Skeletal muscle tissue (tissue), 4 donors: ENCODE results near the gene GLO1. TPM values are rescaled to one million over a fixed set of nuclear protein-coding genes. Genes with fewer than 3 reads are reported as not detected.

Experiments used
- H3K27ac ChIP-seq: one replicate; pipeline ENCODE4 v1.7.0; 2013; ENCODE audit warnings: mild to moderate bottlenecking, low read depth, low read length, inconsistent platforms
- H3K27me3 ChIP-seq, 3 donors: one replicate each; pipeline ENCODE4 v1.7.0; 2013; ENCODE audit warnings: low read length in 3 of 3; ENCODE audit not compliant: control insufficient read depth in 3 of 3, insufficient read depth in 3 of 3
- H3K36me3 ChIP-seq, 3 donors: one replicate each; pipeline ENCODE4 v1.7.0; 2013; ENCODE audit warnings: low read length in 3 of 3; ENCODE audit not compliant: control insufficient read depth in 3 of 3, insufficient read depth in 3 of 3
- H3K4me1 ChIP-seq, 3 donors: one replicate each; pipeline ENCODE4 v1.7.0; 2013; ENCODE audit warnings: low read length in 3 of 3, mild to moderate bottlenecking in 3 of 3; ENCODE audit not compliant: control insufficient read depth in 3 of 3, insufficient read depth in 3 of 3
- H3K4me3 ChIP-seq, 3 donors: one replicate each; pipeline ENCODE4 v1.7.0; 2013; ENCODE audit warnings: low read length in 3 of 3
- H3K9ac ChIP-seq, 3 donors: one replicate each; pipeline ENCODE4 v1.7.0; 2013; ENCODE audit warnings: low read length in 3 of 3, mild to moderate bottlenecking in 3 of 3, moderate library complexity in 2 of 3, low read depth in 1 of 3
- H3K9me3 ChIP-seq, 3 donors: one replicate each; pipeline ENCODE4 v1.7.0; 2013; ENCODE audit warnings: low read length in 3 of 3; ENCODE audit not compliant: control insufficient read depth in 3 of 3
- total RNA-seq: library from RNA; depleted of rRNA; stranded (reverse); fragments of >200 nt; gene quantifications from one replicate; pipeline ENCODE4 v1.2.3, GENCODE V29; 2014
- donor health status: Osteomylitis.

The GLO1 gene
- total RNA-seq, 1 donor from 2014 or later = 95.0 TPM

DNA sequence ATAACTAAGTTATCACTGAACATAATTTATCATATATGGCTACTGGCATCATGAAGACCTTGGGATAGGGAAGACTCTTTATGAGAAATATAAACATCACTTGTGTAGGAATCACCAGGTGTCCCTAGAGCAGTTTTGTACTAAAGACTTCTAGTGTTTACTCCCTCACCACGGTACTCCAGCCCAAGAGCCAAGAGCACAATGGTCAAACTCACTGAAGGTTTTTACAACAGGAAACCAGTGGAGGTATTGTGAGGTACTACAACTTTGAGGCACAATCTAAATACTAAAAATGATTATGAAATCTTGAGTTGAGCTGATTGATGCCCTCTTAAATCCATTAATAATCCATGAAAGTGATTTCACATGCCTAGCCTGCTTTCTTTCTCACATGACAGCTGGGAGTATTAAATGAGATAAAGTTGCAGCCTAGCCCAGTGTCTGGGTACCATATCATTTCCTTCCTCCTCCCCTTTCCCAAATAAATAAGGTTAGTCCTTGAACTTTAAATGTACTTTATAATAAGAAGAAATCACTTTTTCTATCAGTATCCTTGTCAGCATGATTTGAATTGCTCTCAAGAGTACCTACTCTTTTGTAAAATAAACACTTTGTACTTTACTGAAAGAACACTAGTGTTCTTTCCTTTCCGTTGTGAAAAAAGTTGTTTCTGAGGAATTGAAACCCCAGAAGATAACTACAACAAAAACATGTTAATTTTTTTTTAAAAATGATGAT is 26.5 kb downstream of the GLO1 start:
- no peak overlapping the region for H3K27ac ChIP-seq

GRCh38 chr6:38673397-38674165 is 29.4 kb downstream of the GLO1 start:
- Histone ChIP-seq H3K27ac (no peak overlapping the region), H3K36me3 (peaks cover 5 to 12% (median 9%) of the 10 kb centered on the region in 3 donors), H3K4me1 (peaks cover 0 to 2% (median 0%) of the 10 kb centered on the region in 3 donors), H3K27me3 (no peaks in the 10 kb centered on the region), H3K4me3 (no peak overlapping the region), H3K9ac (no peak overlapping the region), H3K9me3 (no peaks in the 10 kb centered on the region)

More for the DNA sequence above, 26.5 kb downstream of the GLO1 start:
- Histone ChIP-seq H3K9me3 (no peaks in the 10 kb centered on the region), H3K4me3 (no peak overlapping the region), H3K4me1 (peaks cover 0 to 2% (median 0%) of the 10 kb centered on the region in 3 donors), H3K36me3 (peaks cover 5 to 16% (median 15%) of the 10 kb centered on the region in 3 donors), H3K27me3 (no peaks in the 10 kb centered on the region), H3K9ac (no peak overlapping the region)

DNA sequence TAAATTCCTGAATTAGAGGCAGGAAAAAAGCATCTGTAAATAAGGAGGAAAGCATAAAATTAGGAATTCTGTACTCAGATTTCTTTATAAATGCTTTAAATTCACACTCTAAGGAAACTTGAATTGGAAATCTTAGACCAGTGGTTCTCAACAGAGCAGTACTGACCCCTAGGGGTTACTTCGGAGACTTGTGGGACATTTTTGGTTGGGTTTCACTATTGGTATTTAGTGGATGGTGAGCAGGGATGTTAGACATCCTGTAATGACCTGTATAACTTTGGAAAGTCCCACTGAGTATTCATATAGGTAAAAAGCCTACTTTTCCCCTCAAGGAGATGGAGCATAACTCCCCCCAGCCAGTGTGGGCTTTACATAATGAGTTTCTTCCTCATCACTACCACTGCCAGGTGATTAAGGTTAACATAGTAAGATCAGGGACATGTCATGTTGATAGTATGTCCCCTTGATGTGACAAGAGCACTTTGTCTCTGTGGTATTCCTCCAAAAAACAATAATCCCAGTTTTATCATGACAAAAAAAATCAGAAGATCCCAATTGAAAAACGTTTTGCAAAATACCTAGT is 31.0 kb downstream of the GLO1 start:
- Histone ChIP-seq H3K9ac (no peak overlapping the region), H3K9me3 (no peaks in the 10 kb centered on the region), H3K27me3 (no peaks in the 10 kb centered on the region), H3K4me3 (no peak overlapping the region), H3K36me3 (peaks cover 4 to 10% (median 4%) of the 10 kb centered on the region in 3 donors), H3K27ac (no peak overlapping the region), H3K4me1 (peaks cover 0 to 2% (median 0%) of the 10 kb centered on the region in 3 donors)

DNA sequence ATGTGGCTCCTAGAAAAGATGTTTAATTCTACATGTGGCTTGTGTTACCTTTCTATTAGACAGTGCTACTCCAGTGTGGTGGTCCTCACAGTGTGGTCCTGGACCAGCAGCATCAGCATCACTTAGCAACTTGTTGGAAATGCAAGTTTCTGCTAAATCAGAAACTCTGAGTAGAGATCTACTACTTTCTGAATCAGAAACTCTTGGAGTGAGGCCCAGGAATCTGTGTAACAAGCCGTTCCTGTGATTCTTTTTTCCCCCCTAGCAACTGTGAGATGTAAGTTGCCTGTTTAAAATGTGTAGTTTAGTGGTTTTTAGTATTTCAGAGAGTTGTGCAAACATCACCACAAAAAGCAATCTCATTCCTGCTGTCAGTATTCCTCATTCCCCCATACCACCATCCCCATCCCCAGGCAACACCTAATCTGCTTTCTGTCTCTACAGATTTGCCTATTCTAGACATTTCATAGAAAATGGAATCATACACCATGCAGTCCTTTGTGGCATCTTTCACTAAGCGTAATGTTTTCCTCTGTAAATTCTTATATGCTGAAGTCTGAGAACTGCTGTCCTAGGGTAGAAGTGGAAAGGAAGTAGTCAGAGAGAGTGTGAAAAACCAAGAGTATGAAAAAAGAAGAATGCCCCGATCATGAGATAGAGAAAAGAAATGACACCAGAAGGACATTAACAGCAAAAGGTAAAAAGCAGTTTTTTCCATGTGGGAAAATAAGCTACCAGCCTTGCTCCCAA is 44.4 kb downstream of the GLO1 start:
- H3K4me3 ChIP-seq = no peak overlapping the region
- H3K9ac ChIP-seq = no peak overlapping the region
- no peak overlapping the region for H3K27ac ChIP-seq
- H3K36me3 ChIP-seq = peaks cover 0 to 3% (median 2%) of the 10 kb centered on the region in 3 donors
- no peaks in the 10 kb centered on the region for H3K9me3 ChIP-seq
- H3K27me3 ChIP-seq = no peaks in the 10 kb centered on the region
- H3K4me1 ChIP-seq = peaks cover 0 to 3% (median 0%) of the 10 kb centered on the region in 3 donors

GRCh38 chr6:38656896-38657295 is 46.0 kb downstream of the GLO1 start:
- Histone ChIP-seq H3K27me3 (no peaks in the 10 kb centered on the region), H3K36me3 (peaks cover 0 to 3% (median 0%) of the 10 kb centered on the region in 3 donors), H3K27ac (no peak overlapping the region), H3K4me1 (peaks cover 0 to 3% (median 0%) of the 10 kb centered on the region in 3 donors), H3K9ac (no peak overlapping the region), H3K9me3 (no peaks in the 10 kb centered on the region), H3K4me3 (no peak overlapping the region)

DNA sequence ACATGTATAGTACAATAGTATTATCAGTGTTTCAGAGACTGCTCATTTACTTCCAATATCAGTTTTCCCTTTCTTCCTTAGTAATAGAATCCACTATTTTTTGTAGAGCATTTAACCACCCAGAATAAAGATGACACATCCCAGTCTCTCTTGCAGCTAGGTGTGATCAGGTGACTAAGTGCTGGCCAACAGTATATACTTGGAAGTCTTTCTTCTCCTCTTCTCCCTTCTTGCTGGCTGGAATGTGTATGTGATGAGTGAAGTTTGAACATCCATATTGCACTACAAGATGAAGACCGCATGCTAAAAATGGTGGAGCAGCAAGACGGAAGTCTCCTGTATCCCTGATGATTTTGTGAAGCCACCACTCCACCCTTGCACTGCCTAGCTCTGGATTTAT is 48.7 kb downstream of the GLO1 start:
- Histone ChIP-seq H3K36me3 (peaks cover 0 to 3% (median 0%) of the 10 kb centered on the region in 3 donors), H3K27ac (no peak overlapping the region), H3K27me3 (no peaks in the 10 kb centered on the region), H3K9ac (no peak overlapping the region), H3K4me1 (peaks cover 0 to 3% (median 0%) of the 10 kb centered on the region in 3 donors), H3K4me3 (no peak overlapping the region), H3K9me3 (no peaks in the 10 kb centered on the region)

GRCh38 chr6:38651121-38651784 is 51.7 kb downstream of the GLO1 start:
- no peaks in the 10 kb centered on the region for H3K27me3 ChIP-seq
- H3K9ac ChIP-seq = no peak overlapping the region
- peaks cover 0 to 3% (median 0%) of the 10 kb centered on the region in 3 donors for H3K4me1 ChIP-seq
- no peaks in the 10 kb centered on the region for H3K36me3 ChIP-seq
- H3K9me3 ChIP-seq = no peaks in the 10 kb centered on the region
- no peak overlapping the region for H3K27ac ChIP-seq
- no peak overlapping the region for H3K4me3 ChIP-seq

DNA sequence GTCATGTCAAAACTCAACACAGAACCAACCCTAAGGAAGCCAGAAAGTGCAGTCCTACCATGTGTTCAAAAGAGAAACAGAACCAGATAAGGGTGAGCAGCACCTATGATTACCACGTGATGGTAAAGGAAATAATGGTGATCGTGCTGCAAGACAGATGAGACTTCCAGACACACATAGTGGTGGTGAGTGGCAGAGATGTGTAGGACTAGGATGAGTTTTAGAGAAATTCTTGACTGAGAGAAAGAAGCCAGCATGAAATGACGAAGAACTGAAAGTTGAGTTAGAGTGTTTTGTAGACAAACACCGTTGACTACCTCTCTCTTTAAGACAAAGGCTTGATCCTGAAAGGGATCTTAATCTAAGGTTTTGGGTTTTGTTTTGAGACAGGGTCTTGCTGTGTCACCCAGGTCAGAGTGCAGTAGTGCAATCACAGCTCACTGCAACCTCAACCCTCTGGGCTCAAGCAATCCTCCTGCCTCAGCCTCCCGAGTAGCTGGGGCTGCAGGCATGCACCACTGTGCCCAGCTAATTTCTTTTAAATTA is 52.7 kb downstream of the GLO1 start:
- Histone ChIP-seq H3K4me3 (no peak overlapping the region), H3K27ac (no peak overlapping the region), H3K27me3 (no peaks in the 10 kb centered on the region), H3K4me1 (peaks cover 0 to 3% (median 0%) of the 10 kb centered on the region in 3 donors), H3K9ac (no peak overlapping the region), H3K36me3 (no peaks in the 10 kb centered on the region), H3K9me3 (no peaks in the 10 kb centered on the region)

DNA sequence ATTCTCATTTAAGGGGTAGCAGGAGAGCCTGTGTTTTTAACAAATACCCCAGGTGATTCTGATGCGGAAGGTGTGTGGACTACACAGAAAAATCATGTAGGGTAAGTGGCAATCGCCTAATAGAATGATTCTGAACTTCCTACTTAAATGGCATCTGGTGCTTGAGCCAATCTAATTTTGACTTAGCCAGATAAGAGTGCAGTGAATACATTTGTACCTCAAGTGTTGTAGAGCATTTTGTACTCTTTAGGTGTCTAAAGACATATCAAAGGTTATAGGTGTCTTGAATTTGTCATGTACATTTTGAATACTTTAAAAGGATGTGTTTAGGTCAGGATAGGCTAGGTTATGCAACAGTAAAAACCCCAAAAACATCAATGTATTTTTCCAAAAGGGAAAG is 53.2 kb downstream of the GLO1 start:
- H3K27ac ChIP-seq = no peak overlapping the region
- no peaks in the 10 kb centered on the region for H3K27me3 ChIP-seq
- no peaks in the 10 kb centered on the region for H3K9me3 ChIP-seq
- no peak overlapping the region for H3K9ac ChIP-seq
- no peaks in the 10 kb centered on the region for H3K36me3 ChIP-seq
- H3K4me3 ChIP-seq = no peak overlapping the region
- H3K4me1 ChIP-seq = peaks cover 2 to 3% (median 2%) of the 10 kb centered on the region in 3 donors
